WI38 (cell line): ENCODE data around the gene ZSWIM3.

ENCODE experiments used
- H3K4me3 ChIP-seq: 2 replicates; pipeline ENCODE4 v1.5.1; 2011; ENCODE audit warnings: low read depth, mild to moderate bottlenecking, control low read depth, low read length
- TF ChIP-seq, protein P1 (sequence below): IDR thresholded peaks from 2 replicates; pipeline ENCODE4 v1.5.1; 2012; ENCODE audit warnings: low read depth, mild to moderate bottlenecking, control low read depth, low read length

ZSWIM3 gene

DNA sequence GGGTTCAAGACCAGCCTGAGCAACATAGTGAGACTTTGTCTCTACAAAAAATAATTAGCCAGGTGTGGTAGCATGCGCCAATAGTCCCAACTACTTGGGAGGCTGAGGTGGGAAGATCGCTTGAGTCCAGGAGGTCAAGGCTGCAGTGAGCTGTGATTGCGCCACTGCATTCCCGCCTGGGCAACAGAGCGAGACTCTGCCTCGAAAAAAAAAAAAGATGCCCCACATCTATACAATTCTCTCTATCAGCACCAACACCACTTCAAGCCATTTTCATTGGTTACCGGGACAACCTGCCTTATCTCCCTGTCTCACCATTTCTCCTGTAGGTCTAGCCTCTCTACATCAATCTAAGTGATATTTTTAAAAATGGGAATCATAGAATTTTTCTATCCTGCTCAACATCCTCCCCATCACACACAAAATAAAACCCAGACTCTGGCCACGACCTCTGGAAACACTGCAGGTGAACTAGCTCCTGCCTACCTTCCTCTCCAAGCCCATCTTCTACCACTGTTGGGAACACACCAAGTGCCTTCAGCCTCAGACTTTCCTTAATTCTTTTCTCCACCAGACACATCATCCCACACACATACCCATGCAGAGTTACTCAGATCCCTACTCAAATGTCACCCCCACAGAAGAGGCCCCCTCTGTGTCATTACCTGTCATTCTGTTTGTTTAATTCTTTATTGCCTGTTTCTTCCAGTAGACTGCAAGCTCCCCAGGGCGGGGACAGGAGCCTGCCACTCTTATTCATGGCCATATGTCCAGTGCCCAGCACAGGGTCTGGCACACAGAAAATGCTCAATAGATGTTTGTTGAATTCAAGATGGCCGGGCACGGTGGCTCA, 64.1 kb downstream of the ZSWIM3 start:
- TF ChIP-seq, protein P1, sequence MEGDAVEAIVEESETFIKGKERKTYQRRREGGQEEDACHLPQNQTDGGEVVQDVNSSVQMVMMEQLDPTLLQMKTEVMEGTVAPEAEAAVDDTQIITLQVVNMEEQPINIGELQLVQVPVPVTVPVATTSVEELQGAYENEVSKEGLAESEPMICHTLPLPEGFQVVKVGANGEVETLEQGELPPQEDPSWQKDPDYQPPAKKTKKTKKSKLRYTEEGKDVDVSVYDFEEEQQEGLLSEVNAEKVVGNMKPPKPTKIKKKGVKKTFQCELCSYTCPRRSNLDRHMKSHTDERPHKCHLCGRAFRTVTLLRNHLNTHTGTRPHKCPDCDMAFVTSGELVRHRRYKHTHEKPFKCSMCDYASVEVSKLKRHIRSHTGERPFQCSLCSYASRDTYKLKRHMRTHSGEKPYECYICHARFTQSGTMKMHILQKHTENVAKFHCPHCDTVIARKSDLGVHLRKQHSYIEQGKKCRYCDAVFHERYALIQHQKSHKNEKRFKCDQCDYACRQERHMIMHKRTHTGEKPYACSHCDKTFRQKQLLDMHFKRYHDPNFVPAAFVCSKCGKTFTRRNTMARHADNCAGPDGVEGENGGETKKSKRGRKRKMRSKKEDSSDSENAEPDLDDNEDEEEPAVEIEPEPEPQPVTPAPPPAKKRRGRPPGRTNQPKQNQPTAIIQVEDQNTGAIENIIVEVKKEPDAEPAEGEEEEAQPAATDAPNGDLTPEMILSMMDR: no peak

DNA sequence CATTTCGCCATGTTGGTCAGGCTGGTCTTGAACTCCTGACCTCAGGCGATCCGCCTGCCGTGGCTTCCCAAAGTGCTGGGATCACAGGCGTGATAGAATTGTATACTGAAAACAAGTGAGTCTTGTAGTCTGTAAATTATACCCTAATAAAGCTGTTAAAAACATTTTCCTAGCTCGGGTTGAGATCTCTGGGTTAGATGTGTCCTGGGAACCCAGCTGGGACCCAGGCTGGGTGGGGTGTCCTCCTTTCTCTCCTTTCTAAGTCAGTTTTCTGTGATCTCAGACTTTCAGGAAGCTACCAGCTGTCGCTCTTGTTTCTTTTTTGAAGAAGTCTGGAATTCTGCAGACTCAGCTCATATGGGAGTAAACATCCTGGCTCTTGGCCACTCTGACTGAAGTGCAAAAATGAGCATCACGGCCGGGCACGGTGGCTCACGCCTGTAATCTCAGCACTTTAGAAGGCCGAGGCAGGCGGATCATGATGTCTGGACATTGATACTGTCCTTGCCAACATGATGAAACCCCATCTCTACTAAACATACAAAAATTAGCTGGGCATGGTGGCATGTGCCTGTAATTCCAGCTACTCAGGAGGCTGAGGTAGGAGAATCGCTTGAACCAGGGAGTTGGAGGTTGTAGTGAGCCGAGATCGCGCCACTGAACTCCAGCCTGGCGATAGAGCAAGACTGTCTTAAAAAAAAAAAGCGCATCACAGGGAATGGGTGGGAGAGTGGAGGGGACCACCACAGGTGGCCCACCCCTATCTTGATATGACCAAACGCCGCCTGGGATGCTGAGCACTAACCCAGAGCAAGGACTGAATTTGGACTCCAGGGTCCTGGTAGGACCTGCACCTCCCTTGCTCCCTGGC, 67.2 kb downstream of the ZSWIM3 start:
- 0 out of 2 replicates have a peak overlapping the region, but pooled peaks have one; percentile 24 for H3K4me3 ChIP-seq

More for the DNA sequence above, 64.1 kb downstream of the ZSWIM3 start:
- no peak overlapping the region for H3K4me3 ChIP-seq

DNA sequence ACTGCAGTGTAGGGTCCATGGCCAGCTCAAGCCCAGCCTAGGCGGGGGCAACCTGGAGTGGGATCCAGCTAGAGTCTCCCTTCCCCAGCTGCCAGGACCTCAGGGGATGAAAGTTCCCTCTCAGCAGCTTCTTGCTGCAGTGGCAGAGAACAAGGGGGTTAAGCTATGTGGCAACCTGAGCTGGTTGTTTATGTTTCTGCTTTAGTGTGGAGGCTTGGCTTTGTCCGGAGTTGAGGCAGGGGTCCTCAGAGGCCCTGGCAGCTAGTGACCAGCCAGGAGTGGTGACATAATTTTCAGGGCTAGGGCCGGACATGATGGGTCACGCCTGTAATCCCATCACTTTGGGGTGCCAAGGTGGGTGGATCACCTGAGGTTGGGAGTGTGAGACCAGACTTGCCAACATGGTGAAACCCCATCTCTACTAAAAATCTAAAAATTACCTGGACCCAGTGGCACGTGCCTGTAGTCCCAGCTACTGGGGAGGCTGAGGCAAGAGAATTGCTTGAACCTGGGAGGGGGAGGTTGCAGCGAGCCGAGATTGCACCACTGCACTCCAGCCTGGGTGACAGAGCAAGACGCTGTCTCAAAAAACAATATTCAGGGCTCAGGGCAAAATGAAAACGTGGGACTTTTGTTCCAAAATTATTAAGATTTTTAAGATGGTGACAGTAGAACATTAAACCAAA, 68.5 kb downstream of the ZSWIM3 start:
- no peak overlapping the region for H3K4me3 ChIP-seq
- TF ChIP-seq, protein P1: no peak

More for the DNA sequence above, 67.2 kb downstream of the ZSWIM3 start:
- TF ChIP-seq, protein P1: no peak

DNA sequence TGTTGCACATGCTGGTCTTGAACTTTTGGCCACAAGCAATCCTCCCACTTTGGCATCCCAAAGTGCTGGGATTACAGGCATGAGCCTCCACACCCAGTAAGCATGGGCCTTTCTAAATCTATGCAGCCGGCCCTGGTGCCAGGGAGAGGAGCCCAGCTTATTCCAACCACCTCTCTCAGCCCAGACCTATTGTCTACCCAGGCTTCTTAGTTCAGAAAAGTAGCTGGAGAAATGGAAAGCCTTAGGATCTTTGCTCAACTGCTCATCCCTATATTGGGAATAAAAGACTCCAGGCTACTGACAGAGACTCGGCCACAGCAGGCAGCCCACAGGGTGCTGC, 69.3 kb downstream of the ZSWIM3 start:
- H3K4me3 ChIP-seq: no peak overlapping the region
- TF ChIP-seq, protein P1: no peak

DNA sequence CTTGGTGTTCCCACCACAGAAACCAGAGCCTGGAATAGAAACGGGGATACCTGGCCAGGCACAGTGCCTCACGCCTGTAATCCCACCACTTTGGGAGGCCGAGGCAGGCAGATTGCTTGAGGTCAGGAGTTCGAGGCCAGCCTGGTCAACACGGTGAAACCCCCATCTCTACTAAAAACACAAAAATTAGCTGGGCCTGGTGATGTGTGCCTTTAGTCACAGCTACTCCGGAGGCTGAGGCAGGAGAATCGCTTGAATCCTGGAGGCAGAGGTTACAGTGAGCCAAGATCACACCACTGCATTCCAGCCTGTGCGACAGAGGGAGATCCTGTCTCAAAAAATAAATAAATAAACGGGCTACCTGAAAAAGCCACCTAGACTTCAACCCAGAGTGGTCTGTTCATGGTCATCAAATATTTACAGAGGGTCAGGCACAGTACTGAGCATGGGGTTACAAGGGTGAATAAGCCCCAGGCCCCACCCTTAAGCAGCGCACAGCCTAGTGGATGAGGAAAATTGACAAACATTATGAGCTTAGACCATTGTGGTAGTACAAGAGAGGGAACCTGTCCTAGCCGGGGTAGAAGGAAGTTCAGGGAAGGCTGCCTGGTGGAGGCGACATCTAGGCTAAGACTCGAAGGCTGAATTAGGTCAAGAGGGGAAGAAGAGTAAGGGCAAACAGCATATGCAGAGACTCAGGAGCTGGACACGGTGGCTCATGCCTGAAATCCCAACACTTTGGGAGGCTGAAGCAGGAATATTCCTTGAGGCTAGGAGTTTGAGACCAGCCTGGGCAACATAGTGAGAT, 69.9 kb downstream of the ZSWIM3 start:
- H3K4me3 ChIP-seq: no peak overlapping the region
- TF ChIP-seq, protein P1: no peak
